GM19099 (cell line): ENCODE measurements around the gene SIPA1L3.

Source experiments
- POLR2A ChIP-seq: IDR thresholded peaks from 3 replicates; pipeline ENCODE4 v1.6.1; 2011; ENCODE audit warnings: low read depth; ENCODE audit not compliant: insufficient read length; ENCODE audit errors: extremely low read depth

Gene SIPA1L3

GRCh38 chr19:38006361-38007045 is 99.5 kb downstream of the SIPA1L3 start:
- TF ChIP-seq POLR2A = no peak

- no peak for TF ChIP-seq POLR2A
Observed at GRCh38 chr19:38009650-38010242, 102.7 kb downstream of the SIPA1L3 start.

- no peak for TF ChIP-seq POLR2A
Observed at GRCh38 chr19:38011426-38011825, 104.4 kb downstream of the SIPA1L3 start.

GRCh38 chr19:38012290-38012689 is 105.3 kb downstream of the SIPA1L3 start:
- no peak for TF ChIP-seq POLR2A

- no peak for TF ChIP-seq POLR2A
Observed at GRCh38 chr19:38012944-38013343, 105.9 kb downstream of the SIPA1L3 start.

- no peak for TF ChIP-seq POLR2A
Observed at GRCh38 chr19:38013913-38014580, 107.0 kb downstream of the SIPA1L3 start.

GRCh38 chr19:38015216-38015615 is 108.2 kb downstream of the SIPA1L3 start:
- no peak for TF ChIP-seq POLR2A

- no peak for TF ChIP-seq POLR2A
Observed at GRCh38 chr19:38015761-38016160, 108.8 kb downstream of the SIPA1L3 start.

GRCh38 chr19:38017401-38018151 is 110.6 kb downstream of the SIPA1L3 start:
- no peak for TF ChIP-seq POLR2A

- no peak for TF ChIP-seq POLR2A
Observed at GRCh38 chr19:38018694-38019395, 111.8 kb downstream of the SIPA1L3 start.

- no peak for TF ChIP-seq POLR2A
Observed at GRCh38 chr19:38019396-38019724, 112.4 kb downstream of the SIPA1L3 start.

GRCh38 chr19:38020311-38020710 is 113.3 kb downstream of the SIPA1L3 start:
- no peak for TF ChIP-seq POLR2A

GRCh38 chr19:38021352-38021751 is 114.3 kb downstream of the SIPA1L3 start:
- no peak for TF ChIP-seq POLR2A

- TF ChIP-seq POLR2A = no peak
Observed at GRCh38 chr19:38022791-38023670, 116.0 kb downstream of the SIPA1L3 start.

GRCh38 chr19:38023671-38024541 is 116.9 kb downstream of the SIPA1L3 start:
- no peak for TF ChIP-seq POLR2A
